CD4-positive, alpha-beta T cell treated with Interleukin-21 for 1 hour (primary cell): Measurements from ENCODE around the gene PRR5.

Experiments used
- DNase-seq: peaks from one replicate; pipeline ENCODE4 v3.0.0-alpha.2; 2020

Gene PRR5, protein sequence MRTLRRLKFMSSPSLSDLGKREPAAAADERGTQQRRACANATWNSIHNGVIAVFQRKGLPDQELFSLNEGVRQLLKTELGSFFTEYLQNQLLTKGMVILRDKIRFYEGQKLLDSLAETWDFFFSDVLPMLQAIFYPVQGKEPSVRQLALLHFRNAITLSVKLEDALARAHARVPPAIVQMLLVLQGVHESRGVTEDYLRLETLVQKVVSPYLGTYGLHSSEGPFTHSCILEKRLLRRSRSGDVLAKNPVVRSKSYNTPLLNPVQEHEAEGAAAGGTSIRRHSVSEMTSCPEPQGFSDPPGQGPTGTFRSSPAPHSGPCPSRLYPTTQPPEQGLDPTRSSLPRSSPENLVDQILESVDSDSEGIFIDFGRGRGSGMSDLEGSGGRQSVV

DNA sequence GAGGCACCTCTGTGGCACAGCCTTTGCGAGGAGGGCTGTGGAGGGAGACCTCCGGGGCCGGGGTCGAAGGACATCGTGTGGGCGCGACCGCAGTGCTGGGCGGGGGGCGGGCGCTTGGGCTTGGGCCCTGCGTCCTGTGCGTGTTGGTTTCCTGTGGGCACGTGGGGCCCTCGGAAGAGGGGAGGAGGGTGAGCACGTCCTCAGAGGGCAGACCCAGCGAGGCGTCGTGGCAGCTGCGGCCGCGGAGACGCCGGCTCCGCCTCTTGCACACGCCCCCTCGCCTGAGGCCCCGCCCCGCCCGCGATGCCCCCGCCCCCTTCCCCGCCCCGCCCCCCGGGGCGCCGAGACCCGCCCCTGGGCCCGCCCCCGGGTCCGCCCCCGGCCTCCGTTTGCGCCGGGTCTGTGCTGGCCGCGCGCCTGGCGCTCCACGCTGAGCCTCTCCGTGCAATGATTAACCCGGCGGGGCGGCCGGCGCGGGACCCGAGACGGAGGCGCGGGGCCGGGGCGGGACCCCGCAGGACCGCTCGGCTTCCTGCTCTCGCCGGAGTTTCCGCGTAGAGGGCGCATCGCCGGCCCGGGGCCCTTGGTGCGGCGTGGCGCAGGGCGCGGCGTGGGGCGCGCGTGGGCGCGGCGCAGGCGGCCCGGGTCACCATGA lies at the start of gene PRR5:
PRR5 (plus strand) TSS at position 381 of the 655 bp plus-strand sequence; CDS start at position 652, 271 bp downstream.
- peak; percentile 90 for DNase-seq

- peak; percentile 40 for DNase-seq
Observed at GRCh38 chr22:44652866-44653265, 49.1 kb upstream of the PRR5 start.

DNA sequence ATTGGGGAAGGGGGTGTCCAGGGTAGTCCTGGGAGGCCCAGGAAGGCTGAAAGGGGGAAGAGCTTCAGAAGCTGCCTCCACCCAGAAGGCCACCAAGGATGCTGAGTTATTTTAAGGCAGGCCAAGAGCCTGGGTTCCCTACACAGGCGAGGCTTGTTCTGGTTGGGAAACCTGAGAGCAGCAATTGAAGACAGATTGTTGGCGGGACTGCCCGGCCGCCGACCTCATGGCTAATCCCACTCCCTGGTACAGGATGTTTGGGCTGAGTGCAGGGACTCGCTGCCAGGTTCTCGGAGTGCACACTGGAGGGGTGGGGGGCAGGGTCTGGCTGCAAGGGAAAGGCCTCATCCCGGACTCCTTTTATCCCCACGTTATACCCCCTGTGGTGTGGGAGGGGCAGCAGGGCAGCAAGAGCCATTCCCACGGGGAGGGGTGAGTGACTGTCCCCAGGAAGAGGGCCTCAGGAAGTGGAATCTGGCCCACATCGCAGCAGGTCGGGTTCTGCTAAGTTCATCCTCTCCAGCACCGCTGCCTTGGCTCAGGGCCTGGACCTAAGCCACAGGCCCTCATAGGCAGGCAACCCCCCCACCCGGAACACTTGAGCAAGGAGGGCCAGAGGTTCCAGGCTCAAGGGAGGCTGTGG lies 43.6 kb upstream of the PRR5 start:
- DNase-seq: no peak

GRCh38 chr22:44659140-44659539 lies 42.9 kb upstream of the PRR5 start:
- no peak for DNase-seq

DNA sequence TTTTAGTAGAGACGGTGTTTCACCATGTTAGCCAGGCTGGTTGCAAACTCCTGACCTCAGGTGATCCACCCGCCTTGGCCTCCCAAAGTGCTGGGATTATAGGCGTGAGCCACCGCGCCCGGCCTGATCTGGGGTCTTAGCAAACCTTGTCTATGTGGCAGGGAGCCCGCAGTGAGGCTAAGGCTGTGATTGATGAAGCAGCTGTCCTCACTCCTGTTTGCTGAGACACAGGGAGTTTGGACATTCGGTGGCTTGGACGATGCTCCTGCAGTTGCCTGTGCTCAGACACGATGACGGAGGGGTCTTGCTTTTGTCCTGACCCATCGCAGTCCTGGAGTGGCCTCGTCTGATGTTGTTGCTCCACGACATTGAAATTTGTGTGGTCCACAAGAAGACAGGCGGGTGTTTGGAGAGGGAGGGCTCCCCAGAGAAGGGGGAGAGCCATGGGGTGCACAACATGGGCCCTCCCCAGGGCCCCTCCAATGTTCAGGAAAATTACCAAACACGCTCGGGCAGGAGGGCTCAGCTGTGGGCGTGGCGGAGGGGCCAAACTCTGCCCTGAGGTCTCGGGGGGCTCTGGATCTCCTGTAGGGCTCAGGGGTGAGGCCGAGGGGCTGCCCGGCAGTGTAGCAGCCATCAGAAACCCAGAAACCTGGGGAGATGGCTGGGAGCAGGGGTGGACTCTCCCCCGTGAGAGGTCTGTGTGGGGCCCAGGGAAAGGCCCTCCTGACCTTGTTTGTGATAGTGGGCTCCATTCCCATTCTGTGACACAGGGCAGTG lies 41.8 kb upstream of the PRR5 start:
- no peak for DNase-seq

DNA sequence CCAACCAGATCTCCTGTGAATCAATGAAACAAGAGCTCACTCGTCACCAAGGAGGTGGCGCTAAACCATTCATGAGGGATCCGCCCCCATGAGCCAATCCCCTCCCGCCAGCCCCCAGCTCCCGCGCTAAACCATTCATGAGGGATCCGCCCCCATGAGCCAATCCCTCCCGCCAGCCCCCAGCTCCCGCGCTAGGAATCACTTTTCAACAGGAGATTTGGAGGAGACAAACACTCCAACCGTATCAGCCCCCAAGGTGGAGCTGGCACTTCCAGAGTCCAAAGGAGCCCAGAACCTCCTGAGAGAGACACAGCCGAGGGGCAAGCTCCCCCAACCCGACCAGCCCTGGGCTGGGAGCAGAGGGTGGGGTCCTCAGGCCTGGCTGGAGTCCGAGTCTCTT lies 40.9 kb upstream of the PRR5 start:
- no peak for DNase-seq

GRCh38 chr22:44661659-44662569 lies 40.1 kb upstream of the PRR5 start:
- no peak for DNase-seq

GRCh38 chr22:44663256-44663999 lies 38.6 kb upstream of the PRR5 start:
- no peak for DNase-seq

- DNase-seq: peak; percentile 66
Observed at GRCh38 chr22:44664149-44664548, 37.9 kb upstream of the PRR5 start.

DNA sequence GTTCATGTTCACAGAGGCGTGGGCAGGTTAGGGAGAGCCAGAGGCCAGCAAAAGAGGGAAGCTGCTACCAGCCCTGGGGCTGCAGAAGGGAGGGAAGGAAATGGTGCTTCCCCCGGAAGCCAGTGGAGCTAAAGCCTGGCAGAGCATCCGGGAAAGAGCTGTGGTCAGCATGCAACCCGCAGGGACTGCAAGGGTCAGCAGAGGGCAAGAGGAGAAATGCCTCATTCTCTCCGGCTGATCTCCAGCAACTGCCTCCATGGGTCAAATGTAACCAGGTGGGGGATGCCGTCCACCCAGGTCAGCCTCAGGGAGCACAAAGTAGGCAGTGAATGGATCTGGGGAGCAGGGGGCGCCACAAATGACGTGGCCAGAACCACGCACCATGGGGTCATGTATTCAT lies 36.9 kb upstream of the PRR5 start:
- DNase-seq: no peak

DNA sequence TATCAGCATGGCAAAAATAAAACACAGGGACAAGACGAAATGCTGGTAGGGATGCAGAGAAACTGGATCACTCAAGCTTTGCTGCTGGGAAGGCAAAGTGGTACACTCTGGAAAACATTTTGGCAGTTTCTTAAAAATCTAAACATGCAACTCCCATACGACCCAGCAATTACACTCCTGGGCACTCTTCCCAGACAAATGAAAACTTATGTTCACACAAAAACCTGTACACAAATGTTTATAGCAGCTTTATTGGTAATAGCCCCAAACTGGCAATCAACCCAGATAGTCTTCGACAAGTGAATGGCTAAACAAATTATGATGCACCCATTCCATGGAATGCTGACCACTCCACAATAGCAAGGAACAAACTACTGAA lies 35.8 kb upstream of the PRR5 start:
- DNase-seq: no peak

DNA sequence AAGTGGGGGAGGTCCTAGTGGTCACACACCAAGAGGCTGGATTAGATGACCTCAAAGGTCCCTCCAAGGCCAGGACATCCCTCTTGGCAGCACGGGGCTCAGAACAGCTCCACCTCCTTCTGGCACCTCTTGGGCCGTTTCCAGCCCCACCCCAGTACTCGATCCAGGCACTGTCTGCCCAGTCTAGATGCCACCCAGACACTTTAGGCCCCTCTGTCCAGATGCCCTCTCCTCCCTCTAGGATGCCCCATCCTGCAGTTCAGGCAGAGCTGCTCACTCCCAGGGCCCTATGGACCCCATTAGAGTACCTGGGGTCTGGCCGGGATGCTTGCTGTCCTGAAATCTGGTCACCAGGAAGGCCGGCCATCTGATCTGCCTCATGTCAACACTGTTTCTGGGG lies 34.7 kb upstream of the PRR5 start:
- no peak for DNase-seq

DNA sequence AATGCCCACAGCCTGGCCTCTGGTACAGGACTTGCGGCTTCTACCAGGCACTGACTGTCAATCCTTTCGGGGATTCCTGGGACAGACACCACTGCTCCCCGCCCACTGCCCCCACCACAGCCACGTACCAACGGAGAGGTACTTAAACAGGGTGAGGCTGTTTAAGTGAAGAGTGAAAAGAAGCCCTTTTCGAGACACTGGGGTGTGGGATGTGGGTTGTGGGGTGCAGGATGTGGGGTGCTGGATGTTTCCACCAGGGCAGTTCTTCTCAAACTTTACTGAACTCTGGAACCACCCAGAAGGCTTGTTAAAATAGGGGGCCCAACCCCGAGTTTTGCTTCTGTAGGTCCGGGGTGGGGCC lies 34.2 kb upstream of the PRR5 start:
- DNase-seq: peak; percentile 83

DNA sequence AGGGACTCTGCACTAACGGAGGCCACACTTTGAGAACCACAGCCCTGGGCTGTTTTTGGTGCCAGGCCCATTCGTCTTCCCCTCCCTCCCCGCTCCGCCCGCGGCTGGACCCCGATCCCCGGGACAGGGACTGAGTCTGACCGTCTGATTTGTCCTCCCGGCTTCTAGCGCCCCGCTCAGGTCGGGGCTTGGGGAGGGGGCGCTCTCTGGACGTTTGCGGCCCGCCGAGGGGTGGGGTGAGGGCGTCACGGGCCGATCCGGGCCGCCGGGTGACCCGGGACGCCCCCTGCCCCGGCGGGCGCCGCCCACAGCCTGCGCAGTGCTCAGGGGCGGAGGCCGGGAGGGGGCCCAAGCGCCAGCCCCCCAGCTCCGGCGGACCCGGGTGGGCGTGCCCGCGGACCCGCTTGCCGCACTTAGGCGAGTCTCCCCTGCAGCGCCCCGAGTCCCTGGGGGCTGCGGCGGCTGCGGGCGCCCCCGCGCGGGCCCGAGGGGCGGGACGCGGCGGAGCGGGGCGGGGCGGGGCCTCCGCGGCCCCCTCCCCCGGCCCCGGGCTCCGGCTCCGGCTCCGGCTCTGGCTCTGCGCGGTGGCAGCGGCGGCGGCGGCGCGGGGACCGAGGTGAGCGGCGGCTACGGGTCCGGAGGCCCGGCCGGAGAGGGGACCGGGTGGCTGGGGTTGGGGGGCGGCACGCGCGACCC lies 33.7 kb upstream of the PRR5 start:
- peak; percentile 63 for DNase-seq

GRCh38 chr22:44668886-44669521 lies 33.0 kb upstream of the PRR5 start:
- DNase-seq: no peak

DNA sequence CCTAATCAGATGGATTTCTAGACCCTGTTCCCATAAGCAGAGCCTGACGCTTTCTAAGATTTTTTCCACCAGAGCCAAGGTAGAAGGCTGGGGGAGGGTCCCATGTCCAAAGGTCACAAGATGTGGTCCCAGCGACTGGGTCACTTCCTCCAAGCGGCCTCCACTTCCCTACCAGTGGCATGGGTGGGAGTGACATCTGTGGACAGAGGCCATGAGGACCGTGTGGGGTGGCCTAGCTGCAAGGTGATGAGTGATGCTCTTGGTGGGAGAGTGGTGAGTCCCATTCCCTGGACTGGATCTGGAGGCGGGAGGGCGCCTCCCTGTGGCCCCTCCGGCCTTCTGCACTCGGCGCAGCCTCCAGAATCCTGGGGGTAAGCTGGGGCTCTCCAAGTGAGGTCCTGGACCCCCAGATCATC lies 32.4 kb upstream of the PRR5 start:
- DNase-seq: no peak

GRCh38 chr22:44670220-44670988 lies 31.6 kb upstream of the PRR5 start:
- no peak for DNase-seq

- peak; percentile 43 for DNase-seq
Observed at GRCh38 chr22:44671742-44672141, 30.3 kb upstream of the PRR5 start.

DNA sequence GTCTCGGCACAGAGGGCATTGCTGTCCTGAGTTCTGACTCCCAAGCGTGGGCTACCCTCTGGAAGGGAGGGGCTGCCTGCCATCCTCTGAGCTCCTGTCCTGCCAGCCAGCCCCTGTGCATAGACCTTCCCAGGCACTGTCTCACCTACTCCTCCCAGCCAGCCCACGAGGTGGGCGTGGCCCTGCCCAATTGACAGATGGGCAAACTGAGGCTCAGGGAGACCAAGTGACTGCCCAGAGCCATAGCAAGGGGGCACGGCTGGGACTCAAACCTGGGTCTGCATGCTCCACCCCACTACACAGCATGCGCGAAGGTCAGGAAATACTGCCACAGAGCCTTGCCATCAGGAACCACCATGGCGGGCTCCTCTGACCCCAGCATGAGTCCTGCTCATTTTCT lies 29.4 kb upstream of the PRR5 start:
- no peak for DNase-seq

GRCh38 chr22:44673406-44673805 lies 28.6 kb upstream of the PRR5 start:
- no peak for DNase-seq
